Measurements from ENCODE around the gene DIP2C.

Gene DIP2C

DNA sequence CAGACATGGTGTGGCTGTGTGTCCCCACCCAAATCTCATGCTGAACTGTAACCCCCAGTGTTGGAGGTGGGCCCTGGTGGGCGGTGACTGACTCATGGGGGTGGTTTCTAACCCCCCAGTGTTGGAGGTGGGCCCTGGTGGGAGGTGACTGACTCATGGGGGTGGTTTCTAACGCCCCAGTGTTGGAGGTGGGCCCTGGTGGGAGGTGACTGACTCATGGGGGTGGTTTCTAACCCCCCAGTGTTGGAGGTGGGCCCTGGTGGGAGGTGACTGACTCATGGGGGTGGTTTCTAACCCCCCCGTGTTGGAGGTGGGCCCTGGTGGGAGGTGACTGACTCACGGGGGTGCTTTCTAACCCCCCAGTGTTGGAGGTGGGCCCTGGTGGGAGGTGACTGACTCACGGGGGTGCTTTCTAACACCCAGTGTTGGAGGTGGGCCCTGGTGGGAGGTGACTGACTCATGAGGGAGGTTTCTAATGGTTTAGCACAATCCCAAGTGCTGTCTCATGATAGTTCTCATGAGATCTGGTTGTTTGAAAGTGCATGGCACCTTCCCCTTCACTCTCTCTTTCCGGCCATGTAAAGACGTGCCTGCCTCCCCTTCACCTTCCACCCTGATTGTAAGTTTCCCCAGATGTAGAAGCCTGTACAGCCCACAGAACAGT, 78.7 kb downstream of the DIP2C start:
- peak in 1 of 3 donors; percentile 3 for DNase-seq (ENCODE audit: low read depth in 3 of 3)

DNA sequence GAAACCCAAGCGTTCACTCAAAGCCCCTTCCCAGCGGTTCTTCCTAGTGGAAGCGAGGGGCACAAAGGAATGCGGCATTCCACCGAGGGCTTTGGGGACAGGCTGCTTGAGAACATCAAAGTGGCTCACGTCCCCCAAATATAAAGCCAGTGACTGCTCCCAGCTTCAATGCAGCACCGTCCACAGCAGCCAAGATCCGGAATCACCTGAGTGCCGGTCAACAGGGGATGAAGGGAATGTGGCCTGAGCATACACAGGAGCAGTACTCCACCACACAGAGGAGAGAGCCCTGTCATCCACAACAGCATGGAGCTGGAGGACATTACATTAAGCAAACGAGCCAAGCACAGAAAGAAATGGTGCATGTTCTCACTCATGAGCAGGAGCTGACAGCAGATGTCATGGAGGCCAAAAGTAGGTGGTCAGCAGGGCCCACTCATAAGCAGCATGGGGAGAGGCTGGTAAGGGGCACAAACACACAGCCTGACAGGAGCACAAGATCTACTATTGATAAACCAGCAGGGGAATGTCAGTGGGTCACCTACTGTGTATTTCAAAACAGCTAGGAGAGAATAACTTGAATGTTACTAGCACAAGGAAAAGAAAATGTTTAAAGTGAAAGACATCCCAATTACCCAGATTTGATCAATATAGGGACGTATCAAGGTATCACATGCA, 79.5 kb downstream of the DIP2C start:
- DNase-seq (ENCODE audit: low read depth in 3 of 3) = no peak

DNA sequence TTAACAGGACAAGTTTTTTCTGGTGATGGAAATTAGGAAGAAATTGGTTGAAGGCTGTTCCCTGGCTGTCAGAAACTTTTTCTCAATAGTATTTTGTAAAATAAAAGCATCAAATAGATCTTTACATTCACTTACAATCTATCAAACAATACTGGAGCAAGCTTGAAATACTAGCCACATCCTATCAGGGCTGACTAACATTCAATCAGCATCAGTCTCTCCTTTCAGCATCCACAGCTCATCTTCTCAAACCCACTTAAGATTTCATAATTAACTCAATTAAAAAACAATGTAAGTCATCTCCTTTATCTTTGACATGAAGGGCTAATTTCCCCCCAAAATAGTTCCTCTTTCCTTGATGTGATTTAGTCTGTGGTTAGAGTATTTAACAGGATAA, 80.2 kb downstream of the DIP2C start:
- DNase-seq (ENCODE audit: low read depth in 3 of 3) = no peak

DNA sequence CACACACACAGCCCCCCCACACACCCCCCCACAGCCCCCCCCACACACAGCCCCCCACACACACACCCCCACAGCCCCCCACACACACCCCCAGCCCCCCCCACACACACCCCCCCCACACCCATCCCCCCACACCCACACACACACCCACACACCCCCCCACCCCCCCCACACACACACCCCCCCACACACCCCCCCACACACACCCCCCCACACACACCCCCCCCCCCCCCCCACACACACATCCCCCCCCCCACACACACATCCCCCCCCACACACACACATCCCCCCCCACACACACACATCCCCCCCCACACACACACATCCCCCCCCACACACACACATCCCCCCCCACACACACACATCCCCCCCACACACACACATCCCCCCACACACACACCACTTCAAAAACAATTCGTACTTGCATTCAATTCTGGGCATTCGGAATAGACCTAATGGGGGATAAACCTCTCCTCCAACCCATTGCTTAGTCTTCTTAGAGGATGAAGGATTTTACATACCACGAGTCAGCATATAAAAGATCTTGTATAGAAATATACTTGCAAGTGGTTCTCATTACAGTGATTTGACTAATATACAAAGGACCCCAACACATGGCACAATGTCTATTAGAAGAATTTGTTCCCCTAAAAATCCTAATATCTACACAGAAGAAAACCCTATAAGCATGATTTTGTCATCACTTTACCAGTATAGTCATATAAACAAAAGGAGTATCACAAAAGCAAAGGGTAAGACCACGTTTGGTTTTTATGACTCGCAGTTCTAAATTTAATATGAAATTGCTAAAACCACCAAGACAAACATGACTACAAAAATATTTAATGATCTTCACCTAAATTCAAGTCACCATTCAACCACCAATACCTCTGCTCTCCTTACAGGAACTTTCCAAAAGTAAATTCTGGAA, 80.9 kb downstream of the DIP2C start:
- DNase-seq (ENCODE audit: low read depth in 3 of 3) = no peak

DNA sequence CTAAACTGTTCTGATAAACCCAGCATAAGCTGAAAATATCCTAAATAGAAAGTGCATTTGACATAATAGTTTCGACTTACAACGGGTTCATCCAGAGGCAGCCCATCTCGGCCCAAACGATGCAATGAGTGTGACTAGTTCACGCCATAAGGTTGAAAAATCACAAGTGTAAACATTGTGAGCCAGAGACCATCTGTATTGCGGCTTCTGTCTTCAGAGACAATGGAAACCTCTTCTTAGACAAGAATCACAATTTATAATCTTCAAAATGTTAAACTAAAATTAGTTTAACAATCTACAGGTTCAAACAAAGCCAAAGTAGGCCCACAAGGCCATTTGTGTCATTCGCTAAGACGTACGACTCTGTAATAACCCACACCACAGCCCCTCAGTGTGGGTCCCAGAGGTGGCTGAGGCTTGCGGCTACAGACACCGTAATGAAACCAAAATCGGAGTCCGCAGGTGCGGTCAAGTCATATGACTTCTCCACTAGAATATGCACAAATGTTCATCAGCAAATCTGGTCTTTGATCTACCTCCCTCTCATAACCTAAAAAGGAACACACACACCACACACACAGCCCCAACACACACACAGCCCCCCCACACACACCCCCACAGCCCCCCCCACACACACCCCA, 81.8 kb downstream of the DIP2C start:
- no peak for DNase-seq (ENCODE audit: low read depth in 3 of 3)

DNA sequence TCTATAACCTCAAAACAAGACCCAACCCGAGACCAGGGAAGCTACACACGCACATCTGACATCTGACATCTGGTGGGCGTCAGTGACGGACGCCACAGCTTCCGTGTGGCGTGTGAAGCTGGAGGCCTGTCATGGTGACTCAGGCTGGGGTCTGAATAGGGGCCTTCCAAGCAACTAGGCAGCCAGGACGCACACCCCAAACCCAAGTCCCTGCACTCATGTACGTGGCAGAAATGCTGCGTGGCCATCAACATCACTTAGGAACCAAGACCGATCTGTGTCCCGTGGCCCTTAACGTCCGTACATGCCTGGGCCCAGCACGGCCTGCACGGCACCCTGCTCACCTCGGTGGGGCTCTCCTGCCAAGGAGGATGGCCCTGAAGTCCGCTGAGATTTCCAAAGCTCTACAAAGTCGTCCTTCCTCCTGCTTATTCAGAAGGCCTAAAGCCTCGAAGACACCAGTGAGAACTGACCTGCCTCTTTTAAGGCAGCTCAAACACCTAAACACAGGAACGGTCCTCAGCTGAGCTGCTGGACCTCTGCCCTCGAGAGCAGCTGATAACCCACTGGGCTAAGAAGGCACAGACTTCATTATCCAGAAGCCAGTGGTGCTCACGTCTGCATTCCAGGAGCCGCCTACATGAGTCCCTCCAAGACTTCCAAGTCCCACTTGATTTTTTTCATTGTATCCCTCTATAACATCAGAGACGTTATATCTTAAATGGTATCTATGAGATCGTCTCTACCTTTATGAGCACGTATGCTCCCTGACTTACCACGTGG, 82.5 kb downstream of the DIP2C start:
- no peak for DNase-seq (ENCODE audit: low read depth in 3 of 3)

DNA sequence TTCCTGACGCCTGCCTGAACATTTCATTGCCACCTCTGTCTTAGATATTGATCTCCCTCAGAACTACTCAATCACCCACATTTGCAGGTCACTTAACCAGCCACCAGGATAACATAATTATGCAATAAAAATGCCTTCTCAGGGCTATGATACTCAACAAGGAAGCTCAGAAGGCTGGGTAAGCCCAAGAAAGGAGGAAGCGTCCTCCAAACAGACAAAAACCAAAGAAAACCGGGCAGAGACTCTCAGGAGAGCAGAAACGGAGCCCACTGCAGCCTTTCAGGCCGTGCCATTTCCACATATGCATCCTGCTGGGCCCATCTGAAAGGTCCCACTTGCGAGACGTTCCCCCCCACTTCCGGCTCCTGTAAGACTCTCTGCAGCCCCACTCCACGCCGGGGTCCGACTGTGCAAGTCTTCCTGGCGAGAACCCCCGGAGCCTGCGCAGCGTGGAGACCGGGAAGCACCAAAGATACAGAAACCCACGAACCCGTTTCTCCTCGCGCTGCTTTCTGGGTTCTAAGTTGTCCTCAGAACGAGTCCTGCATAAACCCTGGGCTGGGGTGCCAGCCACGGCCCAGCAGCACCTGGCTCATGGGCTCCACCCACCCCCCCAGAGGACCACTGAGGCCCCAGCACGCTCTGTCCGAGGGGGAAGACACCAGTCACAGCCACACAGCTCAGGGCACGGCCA, 83.7 kb downstream of the DIP2C start:
- no peak for DNase-seq (ENCODE audit: low read depth in 3 of 3)

DNA sequence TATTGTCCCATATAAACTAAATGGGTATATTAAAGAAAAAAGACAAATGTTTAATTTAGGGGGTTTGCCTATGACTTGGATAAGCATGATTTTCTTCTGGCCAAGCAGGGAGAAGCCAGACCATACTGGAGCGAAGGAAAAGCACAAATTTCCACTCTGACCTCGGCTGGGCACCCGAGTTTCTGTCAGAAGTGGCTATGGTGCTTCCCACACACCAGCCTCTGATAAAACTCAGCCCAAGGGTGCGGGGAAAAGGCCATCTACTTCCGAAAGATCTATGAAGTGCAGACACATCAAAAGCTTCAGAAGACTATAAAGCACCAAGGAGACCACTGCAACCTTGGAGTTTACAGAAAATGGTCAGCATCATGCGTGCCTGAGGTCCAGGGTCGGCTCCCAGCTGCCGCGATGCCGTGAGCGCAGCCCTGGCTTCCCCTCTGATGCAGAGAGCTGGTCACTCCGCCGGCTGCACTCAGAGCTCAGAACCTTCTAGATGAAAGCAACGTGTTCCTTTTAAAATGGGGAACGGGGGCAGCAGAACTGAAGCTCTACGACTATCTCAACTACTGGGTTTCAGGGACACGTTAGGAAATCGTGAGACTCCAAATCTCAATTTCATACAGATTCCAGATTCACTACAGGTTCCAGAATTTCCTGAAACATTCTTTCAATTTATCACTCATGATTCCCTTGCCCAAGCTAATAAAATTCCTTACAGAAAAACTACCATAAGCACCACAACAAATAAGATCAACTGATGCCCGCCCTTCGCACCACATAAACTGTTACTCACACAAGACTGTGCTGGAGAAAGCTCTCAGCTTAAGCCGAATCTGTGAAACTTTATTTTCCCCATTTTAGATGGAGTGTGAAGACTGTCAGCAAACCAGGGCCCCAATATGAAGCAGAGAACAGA, 84.5 kb downstream of the DIP2C start:
- DNase-seq (ENCODE audit: low read depth in 3 of 3) = no peak

DNA sequence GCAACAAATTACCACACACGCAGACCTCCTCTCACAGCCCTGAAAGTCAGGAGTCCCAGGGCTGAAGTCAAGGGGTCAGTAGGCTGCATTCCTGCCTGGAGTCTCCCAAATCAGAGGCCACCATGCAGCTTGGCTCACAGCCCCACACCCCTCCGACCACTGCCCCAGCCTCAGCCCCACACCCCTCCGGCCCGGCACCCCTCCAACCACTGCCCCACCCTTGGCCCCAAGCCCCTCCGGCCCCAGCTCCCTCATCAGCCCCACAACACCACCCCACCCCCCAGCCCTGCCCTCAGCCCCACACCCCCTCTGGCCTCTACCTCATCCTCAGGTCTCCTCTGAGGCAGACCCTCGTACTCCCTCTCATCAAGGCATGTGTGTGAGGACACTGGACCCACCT, 85.7 kb downstream of the DIP2C start:
- DNase-seq (ENCODE audit: low read depth in 3 of 3) = no peak

DNA sequence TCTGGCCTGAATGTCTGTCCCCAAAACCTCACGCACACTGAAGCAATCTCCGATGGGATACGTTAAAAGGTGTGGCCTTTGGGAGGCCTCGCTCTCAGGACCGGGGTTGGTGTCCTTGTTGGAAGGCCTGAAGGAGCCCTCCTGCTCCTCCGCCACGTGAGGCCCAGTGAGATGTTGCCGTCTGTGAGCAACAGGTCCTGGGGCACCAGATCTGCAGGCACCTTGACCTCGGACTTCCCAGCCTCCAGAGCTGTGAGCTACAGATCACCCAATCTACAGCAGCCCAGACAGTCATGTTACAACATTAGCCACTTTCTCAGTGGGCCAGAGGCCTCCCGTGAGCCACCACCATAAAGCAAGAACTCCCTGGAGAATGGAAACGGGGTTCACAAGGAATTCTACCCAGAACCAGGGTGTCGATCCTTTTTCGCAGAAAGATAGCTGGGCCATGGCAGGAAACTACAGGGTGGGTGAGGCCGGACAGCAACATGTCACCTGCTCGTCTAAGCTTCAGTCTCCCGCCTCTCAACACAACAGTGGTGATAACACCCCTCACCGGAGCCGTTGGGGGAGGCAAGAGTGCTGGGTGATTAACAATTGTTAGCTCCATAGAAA, 87.0 kb downstream of the DIP2C start:
- no peak for DNase-seq (ENCODE audit: low read depth in 3 of 3)

DNA sequence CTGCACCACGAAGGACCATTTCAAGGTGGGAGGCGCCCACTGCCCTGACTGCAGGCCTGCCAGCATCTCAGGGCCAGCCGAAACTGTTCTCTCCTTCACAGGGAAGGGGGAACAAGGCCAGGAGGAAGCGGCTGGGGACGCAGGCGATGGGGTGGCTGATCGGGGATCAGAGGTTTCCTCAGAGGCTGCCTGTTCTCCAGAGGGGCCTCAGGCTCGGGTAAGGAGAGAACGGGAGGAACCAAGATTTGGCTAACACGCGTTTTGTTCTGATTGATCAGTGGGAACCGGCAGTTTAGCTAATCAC, 87.9 kb downstream of the DIP2C start:
- no peak for DNase-seq (ENCODE audit: low read depth in 3 of 3)

DNA sequence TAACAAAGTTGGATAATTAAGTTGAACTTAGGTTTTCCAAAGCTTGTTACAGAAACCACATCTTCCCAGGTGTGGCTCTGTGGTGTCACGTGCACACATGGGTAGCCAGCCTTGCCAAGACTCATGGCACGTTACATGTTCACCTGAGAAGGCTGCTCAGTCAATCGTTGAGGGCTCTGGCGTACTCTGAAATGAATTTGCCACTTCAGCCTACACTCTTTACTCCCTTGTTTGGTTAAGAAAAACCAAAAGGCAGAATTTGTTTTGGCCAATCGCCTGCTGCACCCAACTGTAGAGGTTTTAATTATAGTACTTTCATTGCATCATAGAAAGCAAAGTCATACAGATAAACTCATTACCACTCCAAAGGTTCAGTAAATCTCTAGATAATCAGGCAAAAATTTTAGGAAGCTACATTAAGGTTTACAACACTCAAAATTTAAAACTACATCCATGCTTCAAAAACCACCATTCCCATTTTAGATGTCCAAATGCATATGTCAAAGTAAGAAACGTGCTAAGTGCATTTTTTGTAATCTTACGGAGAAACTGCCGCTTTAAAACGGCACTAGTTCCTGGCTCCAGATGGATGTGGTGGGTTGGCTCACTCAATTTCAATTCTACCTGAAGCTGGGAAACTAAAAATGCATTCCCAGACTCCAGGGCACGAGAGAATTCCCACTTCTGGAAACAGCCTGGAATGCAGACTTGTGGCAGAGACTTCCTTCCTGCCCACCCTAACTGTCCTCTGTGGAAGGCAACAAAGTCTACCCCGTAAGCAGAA, 88.4 kb downstream of the DIP2C start:
- no peak for DNase-seq (ENCODE audit: low read depth in 3 of 3)

DNA sequence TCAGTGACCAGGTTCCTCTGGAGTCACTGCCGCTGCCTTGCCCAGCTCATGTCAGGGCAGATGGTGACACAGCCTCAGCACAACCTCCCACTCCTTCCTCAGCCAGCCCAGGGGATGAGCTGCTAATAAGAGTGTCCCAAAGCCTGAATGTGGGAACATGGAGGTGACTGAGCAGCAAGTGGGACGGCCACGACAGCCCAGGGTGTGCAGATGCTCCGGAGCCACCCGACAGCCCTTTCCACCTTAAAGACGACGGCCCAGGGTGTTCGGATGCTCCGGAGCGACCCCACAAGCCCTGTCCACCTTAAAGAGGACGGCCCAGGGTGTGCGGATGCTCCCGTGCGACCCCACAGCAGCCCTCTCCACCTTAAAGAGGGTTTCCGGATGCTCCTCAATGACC, 89.2 kb downstream of the DIP2C start:
- DNase-seq (ENCODE audit: low read depth in 3 of 3) = no peak

DNA sequence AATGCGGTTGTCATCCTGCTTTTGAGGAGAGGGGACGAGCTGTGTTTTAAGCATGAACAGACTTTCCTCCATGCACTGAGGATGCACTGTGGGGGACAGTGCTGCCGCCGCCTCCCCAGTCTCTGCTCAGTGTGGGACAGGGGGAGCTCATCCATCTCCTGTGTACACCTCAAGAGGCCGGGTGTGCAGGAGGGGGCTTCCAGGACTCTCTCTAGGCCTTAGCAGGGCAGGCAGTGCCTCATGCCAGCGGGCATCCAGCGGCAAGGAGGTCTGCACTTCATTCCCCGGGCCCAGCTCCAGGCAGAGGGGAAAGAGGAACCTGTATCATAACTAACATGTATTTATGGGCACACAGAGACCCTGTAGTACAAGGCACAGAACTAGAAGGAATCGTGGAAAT, 89.7 kb downstream of the DIP2C start:
- DNase-seq (ENCODE audit: low read depth in 3 of 3) = no peak

DNA sequence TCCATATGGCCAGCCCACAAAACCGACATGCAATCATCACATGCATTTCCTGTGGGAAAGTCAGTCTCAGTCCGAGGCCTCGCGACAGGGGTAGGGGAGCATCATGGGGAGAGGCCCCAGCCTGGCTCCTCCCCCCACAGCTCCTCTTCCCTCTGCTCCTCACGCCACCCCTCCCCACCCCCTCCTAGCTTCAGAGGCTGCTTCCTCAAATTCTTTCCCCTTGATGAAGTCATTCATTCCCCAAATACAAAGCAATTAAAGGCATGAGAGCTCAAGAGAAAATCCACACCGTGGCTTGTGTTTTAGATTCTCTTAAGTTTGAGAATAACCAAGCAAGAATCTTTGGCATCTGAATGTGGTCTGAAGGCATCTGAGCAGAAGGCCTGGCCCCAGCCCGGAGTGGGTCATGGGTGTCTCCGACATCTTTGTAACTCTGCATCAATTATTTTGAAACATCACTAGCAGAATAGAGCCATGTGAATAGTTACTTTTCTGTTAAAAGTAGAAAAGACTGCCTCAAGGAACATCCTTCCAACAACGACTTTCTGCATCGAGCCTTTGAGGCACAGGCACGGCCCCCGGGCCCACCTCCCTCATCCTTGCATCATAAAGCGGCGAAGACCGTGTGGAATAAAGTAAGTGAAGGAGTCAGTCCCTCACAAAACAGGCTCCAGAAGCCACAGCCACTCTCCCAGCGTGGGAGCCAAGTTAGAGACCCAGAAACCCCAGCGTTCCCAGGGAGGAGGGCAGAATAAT, 90.9 kb downstream of the DIP2C start:
- DNase-seq (ENCODE audit: low read depth in 3 of 3) = no peak

DNA sequence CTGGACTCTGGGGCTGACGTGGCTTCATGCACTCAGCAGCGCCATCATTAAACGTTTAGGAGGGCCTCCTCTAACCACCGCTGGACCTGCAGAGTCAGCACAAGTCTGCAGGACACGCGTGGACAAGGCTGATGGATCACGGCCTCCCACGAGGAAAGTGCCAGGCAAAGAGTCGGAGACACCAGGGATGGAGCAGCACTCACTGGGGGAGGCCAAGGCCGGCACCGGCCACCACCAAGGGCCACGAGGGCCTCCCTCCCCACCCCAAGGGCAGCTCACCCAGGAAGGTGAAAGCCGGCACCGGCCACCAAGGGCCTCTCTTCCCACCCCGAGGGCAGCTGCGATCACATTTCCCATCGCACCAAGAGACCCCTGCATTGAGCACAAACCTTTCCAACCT, 91.5 kb downstream of the DIP2C start:
- no peak for DNase-seq (ENCODE audit: low read depth in 3 of 3)

DNA sequence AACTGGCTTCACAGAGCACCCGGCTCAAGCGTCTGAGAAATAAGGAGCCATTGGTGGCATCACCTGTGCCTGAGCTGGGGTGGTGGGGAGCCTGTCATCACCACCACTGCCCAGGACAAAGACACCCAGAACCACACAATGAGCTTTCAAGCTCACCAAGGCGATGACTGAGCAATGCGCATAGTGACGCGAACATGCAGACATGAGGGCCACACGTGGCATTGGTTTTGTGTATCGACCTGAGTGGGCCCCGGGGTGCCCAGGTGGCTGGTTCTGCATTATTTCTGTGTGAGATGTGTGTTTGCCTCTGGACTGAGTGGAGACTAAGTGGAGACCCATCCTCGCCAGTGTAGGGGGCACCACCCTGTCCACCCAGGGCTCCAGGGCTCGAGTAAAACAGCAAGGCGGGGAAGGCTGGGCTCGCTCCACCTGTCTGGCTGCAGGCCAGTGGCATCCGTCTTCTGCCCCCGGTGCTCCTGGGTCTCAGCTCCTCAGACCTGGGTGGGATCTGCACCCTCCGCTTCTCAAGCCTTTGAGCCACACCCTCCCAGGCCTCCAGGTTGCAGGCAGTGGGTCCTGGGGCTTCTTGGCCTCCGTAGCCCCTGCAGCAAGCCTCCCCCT, 92.6 kb downstream of the DIP2C start:
- no peak for DNase-seq (ENCODE audit: low read depth in 3 of 3)
